GM23338 (cell line): ENCODE results near the gene PLCL1. TPM values are rescaled to one million over a fixed set of nuclear protein-coding genes. Genes with fewer than 3 reads are reported as not detected.

Source experiments
- ATAC-seq: fragments of 200-7000 bp; cut with Tn5 transposase; 3 replicates; pipeline ENCODE4 v1.9.1; 2020
- DNase-seq: peaks from one replicate; pipeline ENCODE4 v3.0.0-alpha.2; 2015; ENCODE audit warnings: low spot score
- H2AFZ ChIP-seq: fragments of 200-600 bp; sonication (generic); 2 replicates; pipeline ENCODE4 v1.8.0; 2016; ENCODE audit warnings: antibody characterized with exemption, mild to moderate bottlenecking, moderate library complexity
- H3F3A ChIP-seq: fragments of 200-600 bp; sonication (generic); replicated peaks from 2 replicates; pipeline ENCODE4 v1.8.0; 2017; ENCODE audit warnings: antibody characterized with exemption, mixed run types, low read depth
- H3K27ac ChIP-seq: fragments of 200-600 bp; sonication (generic); 2 replicates; pipeline ENCODE4 v1.6.1; 2016; ENCODE audit warnings: low read depth
- H3K27me3 ChIP-seq: fragments of 200-600 bp; sonication (generic); 2 replicates; pipeline ENCODE4 v1.8.0; 2016; ENCODE audit warnings: mild to moderate bottlenecking, mixed run types, moderate library complexity; ENCODE audit not compliant: insufficient read depth
- H3K36me3 ChIP-seq: fragments of 200-600 bp; sonication (generic); 2 replicates; pipeline ENCODE4 v1.8.0; 2016; ENCODE audit warnings: mild to moderate bottlenecking; ENCODE audit not compliant: insufficient read depth
- H3K4me1 ChIP-seq: fragments of 200-600 bp; sonication (generic); 2 replicates; pipeline ENCODE4 v1.8.0; 2016; ENCODE audit warnings: mild to moderate bottlenecking, moderate library complexity; ENCODE audit not compliant: insufficient read depth
- H3K4me2 ChIP-seq: fragments of 200-600 bp; sonication (generic); 2 replicates; pipeline ENCODE4 v1.7.1; 2017; ENCODE audit warnings: mixed run types
- H3K4me3 ChIP-seq: fragments of 200-600 bp; sonication (generic); 2 replicates; pipeline ENCODE4 v1.6.1; 2016; ENCODE audit warnings: mixed run types
- H3K79me2 ChIP-seq: fragments of 200-600 bp; sonication (generic); replicated peaks from 2 replicates; pipeline ENCODE4 v1.8.0; 2017; ENCODE audit warnings: mild to moderate bottlenecking; ENCODE audit not compliant: insufficient read depth
- H3K9me2 ChIP-seq: fragments of 200-600 bp; sonication (generic); 2 replicates; pipeline ENCODE4 v1.8.0; 2017; ENCODE audit not compliant: insufficient read depth
- H4K20me1 ChIP-seq: fragments of 200-600 bp; sonication (generic); replicated peaks from 2 replicates; pipeline ENCODE4 v1.8.0; 2017; ENCODE audit warnings: mild to moderate bottlenecking; ENCODE audit not compliant: insufficient read depth
- H3K27ac Mint-ChIP-seq: 2 replicates; pipeline ENCODE4 v1.8.0; 2020; ENCODE audit warnings: inconsistent platforms, mild to moderate bottlenecking, moderate library complexity, mixed read lengths
- H3K27me3 Mint-ChIP-seq: 3 replicates; pipeline ENCODE4 v1.8.0; 2022; ENCODE audit warnings: low read depth, mild to moderate bottlenecking, moderate library complexity, mixed read lengths, inconsistent platforms; ENCODE audit not compliant: insufficient read depth, poor library complexity
- H3K36me3 Mint-ChIP-seq: 3 replicates; pipeline ENCODE4 v1.8.0; 2021; ENCODE audit warnings: low read depth, mild to moderate bottlenecking, inconsistent platforms, moderate library complexity, mixed read lengths
- H3K4me1 Mint-ChIP-seq: 3 replicates; pipeline ENCODE4 v1.8.0; 2020; ENCODE audit warnings: mild to moderate bottlenecking, inconsistent platforms, mixed read lengths
- H3K4me3 Mint-ChIP-seq: 3 replicates; pipeline ENCODE4 v1.8.0; 2021; ENCODE audit warnings: moderate library complexity, mild to moderate bottlenecking, inconsistent platforms, mixed read lengths
- H3K9me3 Mint-ChIP-seq: 3 replicates; pipeline ENCODE4 v1.8.0; 2020; ENCODE audit warnings: moderate library complexity, mild to moderate bottlenecking, inconsistent platforms, mixed read lengths
- JUNB ChIP-seq: IDR thresholded peaks from one replicate; pipeline ENCODE4 v1.6.1; 2016; ENCODE audit warnings: antibody characterized with exemption; ENCODE audit not compliant: unreplicated experiment
- POLR2AphosphoS5 ChIP-seq: IDR thresholded peaks from 2 replicates; pipeline ENCODE4 v1.6.1; 2016; ENCODE audit warnings: antibody characterized with exemption, low read depth
- REST ChIP-seq: IDR thresholded peaks from one replicate; pipeline ENCODE4 v1.6.1; 2018; ENCODE audit warnings: antibody characterized with exemption; ENCODE audit not compliant: unreplicated experiment
- STAT1 ChIP-seq: IDR thresholded peaks from one replicate; pipeline ENCODE4 v1.6.1; 2016; ENCODE audit warnings: antibody characterized with exemption; ENCODE audit not compliant: unreplicated experiment
- ZNF331 ChIP-seq: fragments of 250-450 bp; sonication (Bioruptor Pico); IDR thresholded peaks from 2 replicates; pipeline ENCODE4 v1.5.0; 2020; ENCODE audit warnings: low read depth, mild to moderate bottlenecking, moderate library complexity
- polyA plus RNA-seq: library from polyadenylated mRNA; unstranded; fragments of >200 nt; fragmentation: Nextera tagmentation; extraction: Ambion mirVana; gene quantifications from 2 replicates; pipeline ENCODE4 v1.2.1, GENCODE V29; 2016
- total RNA-seq: library from RNA; depleted of rRNA; stranded (reverse); fragments of >200 nt; shearing (Covaris generic); gene quantifications from 2 replicates; pipeline ENCODE4 v1.2.3, GENCODE V29; 2014
- TF ChIP-seq, protein P1 (sequence below): IDR thresholded peaks from 2 replicates; pipeline ENCODE4 v1.6.1; 2016; ENCODE audit warnings: antibody characterized with exemption

PLCL1 gene
- total and polyA plus RNA-seq, 2 experiments from 2014 or later = not detected

DNA sequence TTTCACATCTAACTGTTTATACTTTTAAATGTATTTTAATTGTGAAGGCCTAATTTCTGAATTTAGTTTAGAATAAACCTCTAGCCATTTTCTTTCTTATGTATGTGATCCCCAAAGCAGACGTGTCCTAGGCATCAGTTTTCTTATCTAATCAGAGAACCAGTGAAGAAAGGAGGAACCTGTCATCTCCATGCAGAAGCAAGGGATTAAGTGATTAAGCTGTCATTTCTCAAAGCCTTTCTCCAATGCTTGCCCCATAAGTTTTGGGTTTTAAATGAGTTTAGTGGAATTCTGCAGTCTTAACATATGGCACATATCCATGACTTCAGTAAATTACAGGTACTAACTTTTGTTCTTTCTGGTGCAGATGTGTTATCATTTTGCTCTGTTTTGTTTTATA is 190.4 kb downstream of the PLCL1 start:
- Histone ChIP-seq H3K4me3 (no peak overlapping the region), H3K4me2 (no peak overlapping the region), H3K79me2 (no peaks in the 10 kb centered on the region), H4K20me1 (no peaks in the 10 kb centered on the region), H3K36me3 (no peaks in the 10 kb centered on the region), H3K9me2 (peaks cover 3% of the 10 kb centered on the region; the same call in 1 of the 2 replicates), H3F3A (no peaks in the 10 kb centered on the region), H3K27me3 (no peaks in the 10 kb centered on the region), H2AFZ (no peak overlapping the region), H3K4me1 (no peaks in the 10 kb centered on the region), H3K27ac (no peak overlapping the region)
- no peak overlapping the region for H3K27ac Mint-ChIP-seq
- peaks cover 7% of the 10 kb centered on the region; the same call in 1 of the 3 replicates for H3K9me3 Mint-ChIP-seq
- peaks cover 4% of the 10 kb centered on the region; the same call in 1 of the 3 replicates for H3K36me3 Mint-ChIP-seq
- H3K4me1 Mint-ChIP-seq = no peaks in the 10 kb centered on the region
- H3K4me3 Mint-ChIP-seq = no peak overlapping the region
- TF ChIP-seq, protein P1, sequence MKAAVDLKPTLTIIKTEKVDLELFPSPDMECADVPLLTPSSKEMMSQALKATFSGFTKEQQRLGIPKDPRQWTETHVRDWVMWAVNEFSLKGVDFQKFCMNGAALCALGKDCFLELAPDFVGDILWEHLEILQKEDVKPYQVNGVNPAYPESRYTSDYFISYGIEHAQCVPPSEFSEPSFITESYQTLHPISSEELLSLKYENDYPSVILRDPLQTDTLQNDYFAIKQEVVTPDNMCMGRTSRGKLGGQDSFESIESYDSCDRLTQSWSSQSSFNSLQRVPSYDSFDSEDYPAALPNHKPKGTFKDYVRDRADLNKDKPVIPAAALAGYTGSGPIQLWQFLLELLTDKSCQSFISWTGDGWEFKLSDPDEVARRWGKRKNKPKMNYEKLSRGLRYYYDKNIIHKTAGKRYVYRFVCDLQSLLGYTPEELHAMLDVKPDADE = no peak
- TF ChIP-seq JUNB (no peak), ZNF331 (CRISPR knock-in tag) (no peak), STAT1 (no peak)
- DNase-seq (no peak), ATAC-seq (no peak)
- H3K27me3 Mint-ChIP-seq = no peaks in the 10 kb centered on the region

DNA sequence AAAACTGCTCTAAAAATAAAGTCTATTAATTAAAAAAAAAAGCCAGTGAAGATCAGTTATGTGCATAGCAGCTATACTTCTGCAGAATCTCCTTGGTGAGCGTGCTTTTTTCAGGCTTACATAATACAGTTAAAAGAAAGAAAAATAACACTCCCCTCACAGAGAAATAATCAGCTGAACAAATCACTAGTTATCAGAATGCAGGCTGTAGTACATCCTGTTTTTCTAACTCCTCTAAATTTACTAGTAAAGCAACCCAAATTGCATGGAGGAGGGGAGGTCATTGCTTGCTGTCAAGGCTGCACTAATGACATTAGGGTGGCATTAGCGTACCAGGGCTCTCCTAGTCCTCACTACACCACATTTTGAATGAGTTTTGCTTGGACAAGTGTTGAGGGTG is 192.2 kb downstream of the PLCL1 start:
- no peaks in the 10 kb centered on the region for H3K9me3 Mint-ChIP-seq
- H3K27ac ChIP-seq = no peak overlapping the region
- H3K27ac Mint-ChIP-seq = no peak overlapping the region
- TF ChIP-seq, protein P1 = no peak
- TF ChIP-seq REST (no peak), POLR2AphosphoS5 (no peak), STAT1 (no peak)
- no peaks in the 10 kb centered on the region for H3K4me1 Mint-ChIP-seq
- H3F3A ChIP-seq = no peaks in the 10 kb centered on the region
- H3K79me2 ChIP-seq = no peaks in the 10 kb centered on the region
- 0 out of 2 replicates have a peak, but pooled peaks cover 3% of the 10 kb centered on the region for H3K9me2 ChIP-seq
- DNase-seq (no peak), ATAC-seq (no peak)
- H3K4me2 ChIP-seq = no peak overlapping the region
- no peaks in the 10 kb centered on the region for H3K27me3 ChIP-seq
- H3K4me1 ChIP-seq = no peaks in the 10 kb centered on the region
- no peaks in the 10 kb centered on the region for H3K36me3 ChIP-seq
- H4K20me1 ChIP-seq = no peaks in the 10 kb centered on the region
- H3K4me3 Mint-ChIP-seq = no peak overlapping the region
- no peaks in the 10 kb centered on the region for H3K36me3 Mint-ChIP-seq
- no peaks in the 10 kb centered on the region for H3K27me3 Mint-ChIP-seq
- no peak overlapping the region for H2AFZ ChIP-seq
- H3K4me3 ChIP-seq = no peak overlapping the region
